ENCODE data around the gene PDK2. TPM values are rescaled to one million over a fixed set of nuclear protein-coding genes. Genes with fewer than 3 reads are reported as not detected.

Gene PDK2
- total RNA-seq, 1 experiment from 2014 or later: 20.4 TPM

GRCh38 chr17:50096758-50097157, 1.6 kb downstream of the PDK2 start:
- H3K36me3 ChIP-seq (ENCODE audit: insufficient read depth, low read length, poor library complexity, severe bottlenecking): no peaks in the 10 kb centered on the region
- CTCF ChIA-PET: no interaction called here
- intact Hi-C loops (cut with micrococcal nuclease; ENCODE audit: unreplicated experiment): no loop called here
- no peak overlapping the region for H3K4me3 ChIP-seq (ENCODE audit: low read depth, low read length, poor library complexity, severe bottlenecking)
- no TSS peak for BruUV-seq (replicated peaks)
- H3K4me1 ChIP-seq (ENCODE audit: insufficient read depth, low read length, poor library complexity, severe bottlenecking): peaks cover 10% of the 10 kb centered on the region
- POLR2A ChIA-PET (ENCODE audit: low non-redundant PET): no interaction called here
- DNase-seq (ENCODE audit: low spot score): no peak
- no peak for TF ChIP-seq CTCF (conservative IDR thresholded peaks at IDR 0.05; ENCODE audit: low read depth, low read length)
- TF ChIP-seq EZH2 (IDR thresholded peaks at IDR 0.05; ENCODE audit: borderline replicate concordance, low read depth, low read length, poor library complexity, severe bottlenecking): no peak
- H3K27me3 ChIP-seq (replicated peaks; ENCODE audit: insufficient read depth, low read depth, low read length, poor library complexity): no peaks in the 10 kb centered on the region
- H3K9me3 ChIP-seq (ENCODE audit: low read depth, low read length, poor library complexity, severe bottlenecking): no peaks in the 10 kb centered on the region
- no peak overlapping the region for H3K27ac ChIP-seq (ENCODE audit: low read depth, low read length, poor library complexity, severe bottlenecking)

- BruUV-seq (replicated peaks): no TSS peak
- CTCF ChIA-PET: no interaction called here
- POLR2A ChIA-PET (ENCODE audit: low non-redundant PET): no interaction called here
- TF ChIP-seq EZH2 (IDR thresholded peaks at IDR 0.05; ENCODE audit: borderline replicate concordance, low read depth, low read length, poor library complexity, severe bottlenecking) (no peak), CTCF (conservative IDR thresholded peaks at IDR 0.05; ENCODE audit: low read depth, low read length) (no peak)
- intact Hi-C loops (cut with micrococcal nuclease; ENCODE audit: unreplicated experiment): no loop called here
- Histone ChIP-seq H3K4me1 (ENCODE audit: insufficient read depth, low read length, poor library complexity, severe bottlenecking) (peaks cover 10% of the 10 kb centered on the region), H3K27me3 (replicated peaks; ENCODE audit: insufficient read depth, low read depth, low read length, poor library complexity) (no peaks in the 10 kb centered on the region), H3K4me3 (ENCODE audit: low read depth, low read length, poor library complexity, severe bottlenecking) (no peak overlapping the region), H3K36me3 (ENCODE audit: insufficient read depth, low read length, poor library complexity, severe bottlenecking) (no peaks in the 10 kb centered on the region), H3K9me3 (ENCODE audit: low read depth, low read length, poor library complexity, severe bottlenecking) (no peaks in the 10 kb centered on the region), H3K27ac (ENCODE audit: low read depth, low read length, poor library complexity, severe bottlenecking) (no peak overlapping the region)
- DNase-seq (ENCODE audit: low spot score): no peak
Measured at GRCh38 chr17:50097455-50097854, 2.3 kb downstream of the PDK2 start.

- intact Hi-C loops (cut with micrococcal nuclease; ENCODE audit: unreplicated experiment): no loop called here
- H3K4me1 ChIP-seq (ENCODE audit: insufficient read depth, low read length, poor library complexity, severe bottlenecking): peaks cover 10% of the 10 kb centered on the region
Measured at GRCh38 chr17:50097926-50098325, 2.8 kb downstream of the PDK2 start.

More at GRCh38 chr17:50097926-50098325, 2.8 kb downstream of the PDK2 start:
- no peak for DNase-seq (ENCODE audit: low spot score)
- CTCF ChIA-PET: no interaction called here
- POLR2A ChIA-PET (ENCODE audit: low non-redundant PET): no interaction called here
- Histone ChIP-seq H3K9me3 (ENCODE audit: low read depth, low read length, poor library complexity, severe bottlenecking) (no peaks in the 10 kb centered on the region), H3K4me3 (ENCODE audit: low read depth, low read length, poor library complexity, severe bottlenecking) (no peak overlapping the region), H3K27ac (ENCODE audit: low read depth, low read length, poor library complexity, severe bottlenecking) (no peak overlapping the region), H3K27me3 (replicated peaks; ENCODE audit: insufficient read depth, low read depth, low read length, poor library complexity) (no peaks in the 10 kb centered on the region), H3K36me3 (ENCODE audit: insufficient read depth, low read length, poor library complexity, severe bottlenecking) (no peaks in the 10 kb centered on the region)
- BruUV-seq (replicated peaks): no TSS peak
- no peak for TF ChIP-seq EZH2 (IDR thresholded peaks at IDR 0.05; ENCODE audit: borderline replicate concordance, low read depth, low read length, poor library complexity, severe bottlenecking)
- TF ChIP-seq CTCF (conservative IDR thresholded peaks at IDR 0.05; ENCODE audit: low read depth, low read length): no peak

Measured in A673 (cell line).